DOHH2 (cell line): ENCODE results near the gene ANO10.

Source experiments
- EZH2phosphoT487 ChIP-seq: fragments of 200-600 bp; sonication (generic); IDR thresholded peaks from 2 replicates; pipeline ENCODE4 v1.6.1; 2017; ENCODE audit warnings: borderline replicate concordance, mild to moderate bottlenecking, antibody characterized with exemption, low read length, moderate library complexity, mixed read lengths
- TF ChIP-seq, protein P1 (sequence below): fragments of 200-600 bp; sonication (generic); IDR thresholded peaks from one replicate; pipeline ENCODE4 v1.5.1; 2014; ENCODE audit warnings: antibody characterized with exemption, mild to moderate bottlenecking, low read depth, low read length; ENCODE audit not compliant: poor library complexity, severe bottlenecking

DNA sequence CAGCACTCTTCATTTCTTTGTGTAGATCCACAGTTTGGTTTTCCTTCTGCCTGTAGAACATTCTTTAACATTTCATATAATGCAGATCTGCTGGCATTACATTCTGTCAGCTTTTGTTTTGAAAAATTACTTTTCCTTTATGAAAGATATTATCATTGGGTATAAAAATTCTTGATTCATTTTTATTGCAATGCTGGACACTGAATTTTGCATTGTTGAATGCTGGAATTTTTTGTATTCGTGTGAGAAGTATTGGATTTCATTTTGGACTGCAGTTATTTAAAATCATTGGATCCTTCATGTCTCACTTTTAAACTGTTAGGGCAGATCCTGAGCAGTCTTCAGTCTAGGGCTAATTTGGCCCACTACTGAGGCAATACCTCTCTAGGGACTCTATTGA lies 268.4 kb downstream of the ANO10 start:
- TF ChIP-seq, protein P1, sequence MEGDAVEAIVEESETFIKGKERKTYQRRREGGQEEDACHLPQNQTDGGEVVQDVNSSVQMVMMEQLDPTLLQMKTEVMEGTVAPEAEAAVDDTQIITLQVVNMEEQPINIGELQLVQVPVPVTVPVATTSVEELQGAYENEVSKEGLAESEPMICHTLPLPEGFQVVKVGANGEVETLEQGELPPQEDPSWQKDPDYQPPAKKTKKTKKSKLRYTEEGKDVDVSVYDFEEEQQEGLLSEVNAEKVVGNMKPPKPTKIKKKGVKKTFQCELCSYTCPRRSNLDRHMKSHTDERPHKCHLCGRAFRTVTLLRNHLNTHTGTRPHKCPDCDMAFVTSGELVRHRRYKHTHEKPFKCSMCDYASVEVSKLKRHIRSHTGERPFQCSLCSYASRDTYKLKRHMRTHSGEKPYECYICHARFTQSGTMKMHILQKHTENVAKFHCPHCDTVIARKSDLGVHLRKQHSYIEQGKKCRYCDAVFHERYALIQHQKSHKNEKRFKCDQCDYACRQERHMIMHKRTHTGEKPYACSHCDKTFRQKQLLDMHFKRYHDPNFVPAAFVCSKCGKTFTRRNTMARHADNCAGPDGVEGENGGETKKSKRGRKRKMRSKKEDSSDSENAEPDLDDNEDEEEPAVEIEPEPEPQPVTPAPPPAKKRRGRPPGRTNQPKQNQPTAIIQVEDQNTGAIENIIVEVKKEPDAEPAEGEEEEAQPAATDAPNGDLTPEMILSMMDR, result no peak
- no peak for TF ChIP-seq EZH2phosphoT487
